Lung (tissue), 12 donors: ENCODE results near the gene GNAT1. TPM values are rescaled to one million over a fixed set of nuclear protein-coding genes. Genes with fewer than 3 reads are reported as not detected.
"Not testable (repeated sequence)": the region's sequence is repeated elsewhere in the genome, so short reads cannot be mapped to it uniquely, and the experiment has no call there.

Source experiments
- ATAC-seq: fragments of 200-7000 bp; cut with Tn5 transposase; one replicate; pipeline ENCODE4 v1.9.1; 2020; ENCODE audit warnings: moderate number of reproducible peaks; ENCODE audit not compliant: insufficient read depth, low FRiP score
- DNase-seq, 3 donors: peaks; one replicate each; pipeline ENCODE4 v3.0.0-alpha.2; 2013 to 2017
- H3K27ac ChIP-seq, 2 donors: one replicate each; pipeline ENCODE4 v1.5.1; 2013; ENCODE audit warnings: mild to moderate bottlenecking in 2 of 2, moderate library complexity in 2 of 2, control low read depth in 1 of 2, inconsistent platforms in 1 of 2, low read depth in 1 of 2, low read length in 1 of 2
- H3K27me3 ChIP-seq, 3 donors: one replicate each; pipeline ENCODE4 v1.5.1; 2013; ENCODE audit warnings: low read length in 2 of 3; ENCODE audit not compliant: control insufficient read depth in 3 of 3, insufficient read depth in 3 of 3
- H3K36me3 ChIP-seq, 4 donors: one replicate each; pipeline ENCODE4 v1.5.1; 2013; ENCODE audit warnings: low read length in 4 of 4, mild to moderate bottlenecking in 1 of 4, moderate library complexity in 1 of 4; ENCODE audit not compliant: control insufficient read depth in 4 of 4, insufficient read depth in 4 of 4
- H3K4me1 ChIP-seq, 5 donors: one replicate each; pipeline ENCODE4 v1.5.1; 2013; ENCODE audit warnings: low read length in 5 of 5, mild to moderate bottlenecking in 2 of 5, moderate library complexity in 1 of 5; ENCODE audit not compliant: control insufficient read depth in 5 of 5, insufficient read depth in 5 of 5
- H3K4me3 ChIP-seq: one replicate; pipeline ENCODE4 v1.5.1; 2013; ENCODE audit warnings: mild to moderate bottlenecking, control low read depth, moderate library complexity
- H3K9ac ChIP-seq, 2 donors: one replicate each; pipeline ENCODE4 v1.5.1; 2013; ENCODE audit warnings: low read length in 2 of 2, control low read depth in 1 of 2; ENCODE audit not compliant: insufficient read depth in 1 of 2
- H3K9me3 ChIP-seq, 4 donors: one replicate each; pipeline ENCODE4 v1.5.1; 2013; ENCODE audit warnings: low read length in 3 of 4, mild to moderate bottlenecking in 1 of 4, moderate library complexity in 1 of 4; ENCODE audit not compliant: control insufficient read depth in 4 of 4, insufficient read depth in 3 of 4
- WGBS, 2 donors: extraction: QIAGEN DNeasy Blood & Tissue Kit; methylation state at CpG; one replicate each; pipeline ENCODE4 v1.1.7; 2013; 5-methylcytosine and 5-hydroxymethylcytosine counted together
- polyA plus RNA-seq, 2 donors: library from polyadenylated mRNA; stranded (reverse); fragments of 200-250 nt; gene quantifications; one replicate each; pipeline ENCODE4 v1.2.1, GENCODE V29; 2013
- total RNA-seq, 2 donors: library from RNA; depleted of rRNA in 1 of 2; stranded (reverse); fragments of >200 nt in 1 of 2; gene quantifications; one replicate each; pipeline ENCODE4 v1.2.1, GENCODE V29; 2014 to 2021
- TF ChIP-seq, protein P1 (sequence below): IDR thresholded peaks from 2 replicates; pipeline ENCODE4 v1.5.1; 2012; ENCODE audit warnings: mild to moderate bottlenecking; ENCODE audit errors: control extremely low read depth, extremely low read depth
- donor health status: control.
- donor health status: control.
- donor health status: Bipolar disorder and iron deficiency.
- donor health status: healthy.
- donor health status: DM: yes; HTN: yes; CAD: no.

GNAT1 gene
- total and polyA plus RNA-seq, 4 donors = 0.05 to 0.16 TPM; not detected in 2

DNA sequence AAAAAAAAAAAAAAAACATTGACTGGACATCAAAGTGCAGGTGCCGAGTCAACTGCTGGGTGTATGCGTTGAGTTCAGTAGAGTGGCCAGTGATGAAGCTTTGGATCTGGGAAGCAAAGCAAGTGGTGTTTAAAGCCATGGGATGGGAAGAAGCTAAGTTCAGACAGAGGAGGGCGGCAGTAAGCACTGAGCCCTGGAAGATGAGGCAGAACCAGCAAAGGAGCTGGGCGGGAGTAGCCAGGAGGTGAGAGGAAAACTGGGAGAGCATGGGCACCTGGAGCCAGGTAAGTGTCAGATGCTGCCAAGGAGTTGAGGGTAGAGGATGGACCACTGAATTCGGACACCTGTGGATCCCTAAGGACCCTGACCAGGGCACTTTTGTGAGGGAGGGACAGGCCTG lies 33.2 kb downstream of the GNAT1 start:
- 74 to 83% methylated on average over 5 of the region's 5 CpGs for WGBS, 2 donors
- H3K27me3 ChIP-seq = no peaks in the 10 kb centered on the region
- H3K27ac ChIP-seq = no peak overlapping the region
- H3K9ac ChIP-seq = no peak overlapping the region
- H3K9me3 ChIP-seq = no peaks in the 10 kb centered on the region
- no peak for ATAC-seq
- no peak overlapping the region for H3K4me3 ChIP-seq
- no peaks in the 10 kb centered on the region for H3K36me3 ChIP-seq
- peaks cover 0 to 24% (median 0%) of the 10 kb centered on the region in 5 donors for H3K4me1 ChIP-seq
- DNase-seq = no peak
- TF ChIP-seq, protein P1, sequence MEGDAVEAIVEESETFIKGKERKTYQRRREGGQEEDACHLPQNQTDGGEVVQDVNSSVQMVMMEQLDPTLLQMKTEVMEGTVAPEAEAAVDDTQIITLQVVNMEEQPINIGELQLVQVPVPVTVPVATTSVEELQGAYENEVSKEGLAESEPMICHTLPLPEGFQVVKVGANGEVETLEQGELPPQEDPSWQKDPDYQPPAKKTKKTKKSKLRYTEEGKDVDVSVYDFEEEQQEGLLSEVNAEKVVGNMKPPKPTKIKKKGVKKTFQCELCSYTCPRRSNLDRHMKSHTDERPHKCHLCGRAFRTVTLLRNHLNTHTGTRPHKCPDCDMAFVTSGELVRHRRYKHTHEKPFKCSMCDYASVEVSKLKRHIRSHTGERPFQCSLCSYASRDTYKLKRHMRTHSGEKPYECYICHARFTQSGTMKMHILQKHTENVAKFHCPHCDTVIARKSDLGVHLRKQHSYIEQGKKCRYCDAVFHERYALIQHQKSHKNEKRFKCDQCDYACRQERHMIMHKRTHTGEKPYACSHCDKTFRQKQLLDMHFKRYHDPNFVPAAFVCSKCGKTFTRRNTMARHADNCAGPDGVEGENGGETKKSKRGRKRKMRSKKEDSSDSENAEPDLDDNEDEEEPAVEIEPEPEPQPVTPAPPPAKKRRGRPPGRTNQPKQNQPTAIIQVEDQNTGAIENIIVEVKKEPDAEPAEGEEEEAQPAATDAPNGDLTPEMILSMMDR = no peak

DNA sequence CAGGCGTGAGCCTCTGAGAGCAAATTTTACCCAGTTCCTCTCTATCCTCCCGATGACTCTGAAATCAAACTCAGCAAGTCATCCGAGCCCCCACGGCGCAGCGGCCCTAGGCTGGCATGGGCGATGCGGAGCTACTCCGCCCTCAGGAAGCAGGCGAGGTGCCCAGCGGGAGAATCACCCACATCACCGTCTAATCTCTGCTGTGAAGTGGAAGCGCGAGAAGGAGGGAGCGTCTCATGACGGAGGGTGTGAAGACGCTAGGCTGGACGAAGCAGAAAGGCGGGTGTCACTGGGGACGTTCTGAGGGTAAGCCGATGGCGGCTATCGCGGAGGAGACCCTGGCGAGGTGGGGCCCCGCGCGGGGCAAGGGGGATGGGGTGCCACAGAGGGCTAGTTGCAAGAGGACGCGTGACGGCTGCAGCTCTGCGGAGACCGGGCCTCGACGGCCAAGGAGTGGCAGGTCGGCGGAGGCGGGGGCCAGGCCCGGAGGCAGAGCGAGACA lies 35.5 kb downstream of the GNAT1 start:
- ATAC-seq (peak; percentile 7), DNase-seq (peak in 1 of 3 donors; percentile 58)
- 0 to 1% methylated on average over 28 to 40 of the region's 40 CpGs for WGBS, 2 donors
- Histone ChIP-seq H3K9ac (peak overlapping the region in 1 of 2 donors; percentile 38), H3K27ac (peak overlapping the region; percentile 24 to 50), H3K27me3 (no peaks in the 10 kb centered on the region), H3K4me3 (peak overlapping the region; percentile 7), H3K9me3 (no peaks in the 10 kb centered on the region), H3K4me1 (peaks cover 0 to 18% (median 0%) of the 10 kb centered on the region in 5 donors), H3K36me3 (no peaks in the 10 kb centered on the region)
- TF ChIP-seq, protein P1 = no peak

GRCh38 chr3:50227390-50228183 lies 36.2 kb downstream of the GNAT1 start:
- no peaks in the 10 kb centered on the region for H3K27me3 ChIP-seq
- DNase-seq = peak; percentile 93 to 96 (median 94)
- 2 to 3% methylated on average over 38 to 51 of the region's 51 CpGs for WGBS, 2 donors
- no peaks in the 10 kb centered on the region for H3K9me3 ChIP-seq
- H3K27ac ChIP-seq = peak overlapping the region; percentile 75 to 90
- TF ChIP-seq, protein P1 = peak; percentile 90
- peak; percentile 94 for ATAC-seq
- peaks cover 0 to 18% (median 0%) of the 10 kb centered on the region in 5 donors for H3K4me1 ChIP-seq
- H3K9ac ChIP-seq = peak overlapping the region in 1 of 2 donors; percentile 84
- H3K4me3 ChIP-seq = peak overlapping the region; percentile 39
- H3K36me3 ChIP-seq = no peaks in the 10 kb centered on the region

GRCh38 chr3:50228184-50228763 lies 36.9 kb downstream of the GNAT1 start:
- H3K4me1 ChIP-seq = peaks cover 0 to 18% (median 0%) of the 10 kb centered on the region in 5 donors

More at GRCh38 chr3:50228184-50228763, 36.9 kb downstream of the GNAT1 start:
- H3K9me3 ChIP-seq, H3K27me3 ChIP-seq, ATAC-seq, H3K36me3 ChIP-seq, H3K4me3 ChIP-seq, DNase-seq: not testable (repeated sequence)
- WGBS, 2 donors = 55 to 56% methylated on average over 15 of the region's 15 CpGs
- H3K27ac ChIP-seq = peak overlapping the region in 1 of 2 donors; percentile 90
- peak overlapping the region in 1 of 2 donors; percentile 84 for H3K9ac ChIP-seq
